GM23338 (cell line): Measurements from ENCODE around the gene PYGO2. TPM values are rescaled to one million over a fixed set of nuclear protein-coding genes. Genes with fewer than 3 reads are reported as not detected.

Source experiments
- ATAC-seq: fragments of 200-7000 bp; cut with Tn5 transposase; 3 replicates; pipeline ENCODE4 v1.9.1; 2020
- DNase-seq: peaks from one replicate; pipeline ENCODE4 v3.0.0-alpha.2; 2015; ENCODE audit warnings: low spot score
- H2AFZ ChIP-seq: fragments of 200-600 bp; sonication (generic); 2 replicates; pipeline ENCODE4 v1.8.0; 2016; ENCODE audit warnings: antibody characterized with exemption, mild to moderate bottlenecking, moderate library complexity
- H3F3A ChIP-seq: fragments of 200-600 bp; sonication (generic); replicated peaks from 2 replicates; pipeline ENCODE4 v1.8.0; 2017; ENCODE audit warnings: antibody characterized with exemption, mixed run types, low read depth
- H3K27ac ChIP-seq: fragments of 200-600 bp; sonication (generic); 2 replicates; pipeline ENCODE4 v1.6.1; 2016; ENCODE audit warnings: low read depth
- H3K27me3 ChIP-seq: fragments of 200-600 bp; sonication (generic); 2 replicates; pipeline ENCODE4 v1.8.0; 2016; ENCODE audit warnings: mild to moderate bottlenecking, mixed run types, moderate library complexity; ENCODE audit not compliant: insufficient read depth
- H3K36me3 ChIP-seq: fragments of 200-600 bp; sonication (generic); 2 replicates; pipeline ENCODE4 v1.8.0; 2016; ENCODE audit warnings: mild to moderate bottlenecking; ENCODE audit not compliant: insufficient read depth
- H3K4me1 ChIP-seq: fragments of 200-600 bp; sonication (generic); 2 replicates; pipeline ENCODE4 v1.8.0; 2016; ENCODE audit warnings: mild to moderate bottlenecking, moderate library complexity; ENCODE audit not compliant: insufficient read depth
- H3K4me2 ChIP-seq: fragments of 200-600 bp; sonication (generic); 2 replicates; pipeline ENCODE4 v1.7.1; 2017; ENCODE audit warnings: mixed run types
- H3K4me3 ChIP-seq: fragments of 200-600 bp; sonication (generic); 2 replicates; pipeline ENCODE4 v1.6.1; 2016; ENCODE audit warnings: mixed run types
- H3K79me2 ChIP-seq: fragments of 200-600 bp; sonication (generic); replicated peaks from 2 replicates; pipeline ENCODE4 v1.8.0; 2017; ENCODE audit warnings: mild to moderate bottlenecking; ENCODE audit not compliant: insufficient read depth
- H3K9me2 ChIP-seq: fragments of 200-600 bp; sonication (generic); 2 replicates; pipeline ENCODE4 v1.8.0; 2017; ENCODE audit not compliant: insufficient read depth
- H4K20me1 ChIP-seq: fragments of 200-600 bp; sonication (generic); replicated peaks from 2 replicates; pipeline ENCODE4 v1.8.0; 2017; ENCODE audit warnings: mild to moderate bottlenecking; ENCODE audit not compliant: insufficient read depth
- H3K27ac Mint-ChIP-seq: 2 replicates; pipeline ENCODE4 v1.8.0; 2020; ENCODE audit warnings: inconsistent platforms, mild to moderate bottlenecking, moderate library complexity, mixed read lengths
- H3K27me3 Mint-ChIP-seq: 3 replicates; pipeline ENCODE4 v1.8.0; 2022; ENCODE audit warnings: low read depth, mild to moderate bottlenecking, moderate library complexity, mixed read lengths, inconsistent platforms; ENCODE audit not compliant: insufficient read depth, poor library complexity
- H3K36me3 Mint-ChIP-seq: 3 replicates; pipeline ENCODE4 v1.8.0; 2021; ENCODE audit warnings: low read depth, mild to moderate bottlenecking, inconsistent platforms, moderate library complexity, mixed read lengths
- H3K4me1 Mint-ChIP-seq: 3 replicates; pipeline ENCODE4 v1.8.0; 2020; ENCODE audit warnings: mild to moderate bottlenecking, inconsistent platforms, mixed read lengths
- H3K4me3 Mint-ChIP-seq: 3 replicates; pipeline ENCODE4 v1.8.0; 2021; ENCODE audit warnings: moderate library complexity, mild to moderate bottlenecking, inconsistent platforms, mixed read lengths
- H3K9me3 Mint-ChIP-seq: 3 replicates; pipeline ENCODE4 v1.8.0; 2020; ENCODE audit warnings: moderate library complexity, mild to moderate bottlenecking, inconsistent platforms, mixed read lengths
- CREB1 ChIP-seq: fragments of 250-450 bp; sonication (Bioruptor Pico); IDR thresholded peaks from 2 replicates; pipeline ENCODE4 v1.5.0; 2020; ENCODE audit warnings: low read depth, mild to moderate bottlenecking, moderate library complexity
- CTCF ChIP-seq, 2 experiments: fragments of 200-600 bp in 1 of 2; sonication (generic) in 1 of 2; conservative IDR thresholded peaks; 2 replicates each; pipeline versions ENCODE4 v1.5.1 to v1.6.1; 2016 to 2017; ENCODE audit warnings: antibody characterized with exemption in 2 of 2, low read depth in 2 of 2, mild to moderate bottlenecking in 2 of 2, moderate library complexity in 1 of 2
- ETS1 ChIP-seq: IDR thresholded peaks from 2 replicates; pipeline ENCODE4 v1.6.1; 2016; ENCODE audit warnings: antibody characterized with exemption
- EZH2 ChIP-seq: fragments of 200-600 bp; sonication (generic); IDR thresholded peaks from one replicate; pipeline ENCODE4 v1.8.0; 2017; ENCODE audit warnings: antibody characterized with exemption, mild to moderate bottlenecking, low read depth; ENCODE audit not compliant: unreplicated experiment
- EZH2phosphoT487 ChIP-seq: fragments of 200-600 bp; sonication (generic); IDR thresholded peaks from one replicate; pipeline ENCODE4 v1.8.1; 2018; ENCODE audit warnings: antibody characterized with exemption; ENCODE audit not compliant: unreplicated experiment
- JUNB ChIP-seq: IDR thresholded peaks from one replicate; pipeline ENCODE4 v1.6.1; 2016; ENCODE audit warnings: antibody characterized with exemption; ENCODE audit not compliant: unreplicated experiment
- POLR2AphosphoS5 ChIP-seq: IDR thresholded peaks from 2 replicates; pipeline ENCODE4 v1.6.1; 2016; ENCODE audit warnings: antibody characterized with exemption, low read depth
- REST ChIP-seq: IDR thresholded peaks from one replicate; pipeline ENCODE4 v1.6.1; 2018; ENCODE audit warnings: antibody characterized with exemption; ENCODE audit not compliant: unreplicated experiment
- STAT1 ChIP-seq: IDR thresholded peaks from one replicate; pipeline ENCODE4 v1.6.1; 2016; ENCODE audit warnings: antibody characterized with exemption; ENCODE audit not compliant: unreplicated experiment
- ZNF114 ChIP-seq: fragments of 250-450 bp; sonication (Bioruptor Pico); IDR thresholded peaks from 2 replicates; pipeline ENCODE4 v1.5.0; 2020; ENCODE audit warnings: mild to moderate bottlenecking, moderate library complexity
- ZNF331 ChIP-seq: fragments of 250-450 bp; sonication (Bioruptor Pico); IDR thresholded peaks from 2 replicates; pipeline ENCODE4 v1.5.0; 2020; ENCODE audit warnings: low read depth, mild to moderate bottlenecking, moderate library complexity
- polyA plus RNA-seq: library from polyadenylated mRNA; unstranded; fragments of >200 nt; fragmentation: Nextera tagmentation; extraction: Ambion mirVana; gene quantifications from 2 replicates; pipeline ENCODE4 v1.2.1, GENCODE V29; 2016
- total RNA-seq: library from RNA; depleted of rRNA; stranded (reverse); fragments of >200 nt; shearing (Covaris generic); gene quantifications from 2 replicates; pipeline ENCODE4 v1.2.3, GENCODE V29; 2014

Gene PYGO2
- total and polyA plus RNA-seq, 2 experiments from 2014 or later = 11.0 to 29.0 TPM

- Histone ChIP-seq H3K4me2 (peak overlapping the region; percentile 90), H4K20me1 (no peaks in the 10 kb centered on the region; the same call in 1 of the 2 replicates), H3K4me1 (peaks cover 18% of the 10 kb centered on the region), H3K27ac (peak overlapping the region; percentile 95), H3K4me3 (peak overlapping the region; percentile 90), H3F3A (peaks cover 16% of the 10 kb centered on the region), H3K79me2 (peaks cover 28% of the 10 kb centered on the region), H3K9me2 (no peaks in the 10 kb centered on the region), H2AFZ (no peak overlapping the region), H3K27me3 (no peaks in the 10 kb centered on the region), H3K36me3 (no peaks in the 10 kb centered on the region)
- peak; percentile 100 for DNase-seq
- Mint-ChIP-seq H3K27ac (peak overlapping the region; percentile 83), H3K4me1 (peaks cover 40% of the 10 kb centered on the region), H3K27me3 (peaks cover 21% of the 10 kb centered on the region), H3K36me3 (peaks cover 4% of the 10 kb centered on the region; the same call in 1 of the 3 replicates), H3K9me3 (no peaks in the 10 kb centered on the region), H3K4me3 (peak overlapping the region; percentile 92)
- peak; percentile 33 for ATAC-seq
- no peak for TF ChIP-seq EZH2
- peak; percentile 73 for TF ChIP-seq CREB1
- TF ChIP-seq ETS1 = 0 out of 2 replicates have a peak, but pooled peaks have one; percentile 3
- peak; percentile 51 for TF ChIP-seq POLR2AphosphoS5
- TF ChIP-seq ZNF114 = no peak
- TF ChIP-seq STAT1 = no peak
- TF ChIP-seq JUNB = no peak
- peak; percentile 50 to 52 for TF ChIP-seq CTCF (conservative IDR thresholded peaks at IDR 0.05; ENCODE audit: low read depth in 2 of 2)
These were observed 40.3 kb upstream of the PYGO2 start for GRCh38 chr1:155001675-155002463.

- Histone ChIP-seq H3K9me2 (no peaks in the 10 kb centered on the region), H3K79me2 (peaks cover 23% of the 10 kb centered on the region), H3K36me3 (no peaks in the 10 kb centered on the region), H2AFZ (no peak overlapping the region), H3K4me1 (peaks cover 18% of the 10 kb centered on the region), H4K20me1 (no peaks in the 10 kb centered on the region), H3K27ac (peak overlapping the region; percentile 95), H3K27me3 (no peaks in the 10 kb centered on the region), H3F3A (peaks cover 16% of the 10 kb centered on the region), H3K4me3 (peak overlapping the region; percentile 90), H3K4me2 (peak overlapping the region; percentile 90)
- peak; percentile 2; the same call in 2 of the 3 replicates for ATAC-seq
- no peaks in the 10 kb centered on the region for H3K9me3 Mint-ChIP-seq
- H3K4me1 Mint-ChIP-seq = peaks cover 34% of the 10 kb centered on the region
- H3K4me3 Mint-ChIP-seq = peak overlapping the region; percentile 79
- no peak for TF ChIP-seq CREB1
- TF ChIP-seq EZH2 = no peak
- TF ChIP-seq EZH2phosphoT487 = no peak
- no peak for TF ChIP-seq REST
- TF ChIP-seq ZNF331 (CRISPR knock-in tag) = no peak
- TF ChIP-seq JUNB = no peak
- no peak for TF ChIP-seq ETS1
- no peak for TF ChIP-seq ZNF114
- peaks cover 21% of the 10 kb centered on the region for H3K27me3 Mint-ChIP-seq
- H3K27ac Mint-ChIP-seq = peak overlapping the region; percentile 72; the same call in 1 of the 2 replicates
- DNase-seq = no peak
- peaks cover 2% of the 10 kb centered on the region; the same call in 1 of the 3 replicates for H3K36me3 Mint-ChIP-seq
These were observed 39.8 kb upstream of the PYGO2 start for GRCh38 chr1:155001425-155001674.
